HL-60 (cell line): ENCODE measurements around the gene COTL1.

Experiments used
- CTCF ChIP-seq: IDR thresholded peaks from one replicate; pipeline ENCODE4 v1.5.1; 2011; ENCODE audit warnings: low read length, control low read depth, inconsistent platforms; ENCODE audit not compliant: insufficient read depth
- POLR2AphosphoS5 ChIP-seq: IDR thresholded peaks from 2 replicates; pipeline ENCODE4 v1.6.1; 2012; ENCODE audit warnings: low read depth

GRCh38 chr16:84652566-84652965 is 34.7 kb upstream of the COTL1 start:
- TF ChIP-seq CTCF: no peak
- no peak for TF ChIP-seq POLR2AphosphoS5
